OCI-LY7 (cell line): ENCODE results near the gene DMRTB1.

Experiments
- CTCF ChIP-seq: fragments of 200-600 bp; sonication (generic); conservative IDR thresholded peaks from 2 replicates; pipeline ENCODE4 v1.5.1; 2014; ENCODE audit warnings: mild to moderate bottlenecking, antibody characterized with exemption, low read length, moderate library complexity, mixed read lengths
- EZH2phosphoT487 ChIP-seq: fragments of 200-600 bp; sonication (generic); IDR thresholded peaks from 2 replicates; pipeline ENCODE4 v1.6.1; 2018; ENCODE audit warnings: low read depth, borderline replicate concordance, mild to moderate bottlenecking, mixed run types, antibody characterized with exemption, low read length, moderate library complexity, mixed read lengths

- TF ChIP-seq CTCF (no peak), EZH2phosphoT487 (no peak)
These were observed 40.2 kb upstream of the DMRTB1 start for GRCh38 chr1:53419034-53419433.
